Measurements from ENCODE around the gene CTLA4.

GRCh38 chr2:203823173-203823572 is 44.4 kb upstream of the CTLA4 start:
- TF ChIP-seq CTCF (conservative IDR thresholded peaks at IDR 0.05; ENCODE audit: low read depth, low read length), result no peak
- no peak for TF ChIP-seq MAFK (IDR thresholded peaks at IDR 0.05; ENCODE audit: low read depth, low read length)
- no peak for TF ChIP-seq POLR2A (IDR thresholded peaks at IDR 0.05; ENCODE audit: low read depth, low read length)
